ENCODE results near the gene SCIMP. TPM values are rescaled to one million over a fixed set of nuclear protein-coding genes. Genes with fewer than 3 reads are reported as not detected.
A peak's percentile ranks its signal among the peaks of the same experiment; 100 is the strongest.

SCIMP gene
- total RNA-seq, 1 experiment from 2014 or later: not detected

GRCh38 chr17:5249615-5250014, 15.0 kb upstream of the SCIMP start:
- intact Hi-C loops (cut with micrococcal nuclease): loop anchor here (1.0 to 5.0 kb wide), 4 partner anchors 58 to 1188 kb away; partner anchors contain the start of genes AIPL1 and C1QBP
- ATAC-seq (peak; percentile 95), DNase-seq (ENCODE audit: low read depth, low spot score) (peak; percentile 72)
- H3K4me1 ChIP-seq (ENCODE audit: control insufficient read depth in 1 of 2, insufficient read depth in 2 of 2, low read length in 2 of 2): no peaks in the 10 kb centered on the region
- no peaks in the 10 kb centered on the region for H3K36me3 ChIP-seq (ENCODE audit: control insufficient read depth in 1 of 2, insufficient read depth in 2 of 2, low read length in 2 of 2)
- no peaks in the 10 kb centered on the region for H3K79me2 ChIP-seq (ENCODE audit: insufficient read depth, low read length)
- no peaks in the 10 kb centered on the region for H4K20me1 ChIP-seq (ENCODE audit: insufficient read depth)
- ChIA-PET CTCF (interaction anchor here (0.7 to 1.2 kb wide), 2 partner anchors 190 to 1276 kb away, joined by 3 to 5 read pairs; partner anchors contain the start of gene C1QBP), RAD21 (ENCODE audit: low non-redundant PET in 1 of 2, low total read pairs in 2 of 2, uncharacterized antibody in 2 of 2, unreplicated experiment in 2 of 2) (no interaction called here), POLR2A (interaction anchor here (0.7 kb wide), 1 partner anchor 1529 kb away, joined by 3 read pairs; no protein-coding TSS in a partner anchor)
- no peak overlapping the region for H3K9ac ChIP-seq (ENCODE audit: low read length)
- TF ChIP-seq RAD21 (IDR thresholded peaks at IDR 0.05; ENCODE audit: low read depth) (peak; percentile 78), SRF (IDR thresholded peaks at IDR 0.05; ENCODE audit: low read depth) (no peak), CBX3 (IDR thresholded peaks at IDR 0.05; ENCODE audit: low read depth) (no peak; the same call in 1 of the 2 replicates), CTCF (IDR thresholded peaks at IDR 0.05 in 2 of 3, conservative IDR thresholded peaks at IDR 0.05 in 1 of 3; ENCODE audit: borderline replicate concordance in 1 of 3, insufficient read depth in 1 of 3, low read depth in 2 of 3, low read length in 2 of 3) (peak; percentile 62 to 86 (median 71))
- no peak overlapping the region for H3K27ac ChIP-seq (ENCODE audit: low read depth, low read length)
- no peaks in the 10 kb centered on the region for H3K27me3 ChIP-seq (ENCODE audit: insufficient read depth, low read length)
- BruUV-seq (replicated peaks): no TSS peak
- H3K9me3 ChIP-seq (ENCODE audit: control insufficient read depth in 1 of 2, insufficient read depth in 1 of 2, low read depth in 1 of 2, low read length in 2 of 2): no peaks in the 10 kb centered on the region
- H3K4me3 ChIP-seq (replicated peaks in 1 of 2; ENCODE audit: low read depth in 1 of 2, low read length in 2 of 2): no peak overlapping the region
- peak overlapping the region; percentile 59 for H2AFZ ChIP-seq (ENCODE audit: low read depth, low read length, poor library complexity, severe bottlenecking)
- no peaks in the 10 kb centered on the region for H3K9me2 ChIP-seq (ENCODE audit: insufficient read depth)
- no peak overlapping the region; the same call in 1 of the 2 replicates for H3K4me2 ChIP-seq (ENCODE audit: low read length)

GRCh38 chr17:5248821-5249479, 14.3 kb upstream of the SCIMP start:
- Histone ChIP-seq H3K27me3 (ENCODE audit: insufficient read depth, low read length) (no peaks in the 10 kb centered on the region), H3K4me1 (ENCODE audit: control insufficient read depth in 1 of 2, insufficient read depth in 2 of 2, low read length in 2 of 2) (no peaks in the 10 kb centered on the region), H4K20me1 (ENCODE audit: insufficient read depth) (no peaks in the 10 kb centered on the region), H3K4me2 (ENCODE audit: low read length) (no peak overlapping the region), H3K79me2 (ENCODE audit: insufficient read depth, low read length) (no peaks in the 10 kb centered on the region), H3K4me3 (replicated peaks in 1 of 2; ENCODE audit: low read depth in 1 of 2, low read length in 2 of 2) (no peak overlapping the region), H3K27ac (ENCODE audit: low read depth, low read length) (no peak overlapping the region), H3K9me2 (ENCODE audit: insufficient read depth) (no peaks in the 10 kb centered on the region), H3K9me3 (ENCODE audit: control insufficient read depth in 1 of 2, insufficient read depth in 1 of 2, low read depth in 1 of 2, low read length in 2 of 2) (no peaks in the 10 kb centered on the region), H2AFZ (ENCODE audit: low read depth, low read length, poor library complexity, severe bottlenecking) (no peak overlapping the region), H3K9ac (ENCODE audit: low read length) (no peak overlapping the region), H3K36me3 (ENCODE audit: control insufficient read depth in 1 of 2, insufficient read depth in 2 of 2, low read length in 2 of 2) (no peaks in the 10 kb centered on the region)
- no peak for TF ChIP-seq ZBTB33 (IDR thresholded peaks at IDR 0.05; ENCODE audit: extremely low read depth, insufficient replicate concordance, low read length)
- TF ChIP-seq SP1 (IDR thresholded peaks at IDR 0.05; ENCODE audit: low read depth): no peak
- no peak for TF ChIP-seq FOSL1 (IDR thresholded peaks at IDR 0.05; ENCODE audit: low read depth)
- TF ChIP-seq EZH2phosphoT487 (IDR thresholded peaks at IDR 0.05; ENCODE audit: borderline replicate concordance): no peak
- no peak for TF ChIP-seq ZFX (IDR thresholded peaks at IDR 0.05)
- no peak for TF ChIP-seq JUND (IDR thresholded peaks at IDR 0.05)
- no peak for TF ChIP-seq SRF (IDR thresholded peaks at IDR 0.05; ENCODE audit: low read depth)
- no peak for TF ChIP-seq POLR2A (IDR thresholded peaks at IDR 0.05; ENCODE audit: borderline replicate concordance, extremely low read depth, insufficient read depth, insufficient read length)
- no peak for TF ChIP-seq EZH2 (IDR thresholded peaks at IDR 0.05)
- no peak for TF ChIP-seq RAD21 (IDR thresholded peaks at IDR 0.05; ENCODE audit: low read depth)
- TF ChIP-seq CBX3 (IDR thresholded peaks at IDR 0.05; ENCODE audit: low read depth): no peak
- TF ChIP-seq TCF7L2 (IDR thresholded peaks at IDR 0.05; ENCODE audit: borderline replicate concordance, extremely low read depth, insufficient read depth, insufficient read length): no peak
- no peak for TF ChIP-seq ELF1 (IDR thresholded peaks at IDR 0.05; ENCODE audit: borderline replicate concordance, low read depth)
- no TSS peak for BruUV-seq (replicated peaks)
- intact Hi-C loops (cut with micrococcal nuclease): loop anchor here (1.0 to 5.0 kb wide), 4 partner anchors 58 to 1188 kb away; partner anchors contain the start of genes AIPL1 and C1QBP
- DNase-seq (ENCODE audit: low read depth, low spot score) (no peak), ATAC-seq (no peak)
- CTCF ChIA-PET: interaction anchor here (1.2 to 1.5 kb wide), 2 partner anchors 9 to 192 kb away, joined by 3 read pairs; no protein-coding TSS in a partner anchor
- POLR2A ChIA-PET: no interaction called here
- RAD21 ChIA-PET (ENCODE audit: low non-redundant PET in 1 of 2, low total read pairs in 2 of 2, uncharacterized antibody in 2 of 2, unreplicated experiment in 2 of 2): no interaction called here

Measured in HCT116 (cell line).